ENCODE measurements around the gene ARGLU1. TPM values are rescaled to one million over a fixed set of nuclear protein-coding genes. Genes with fewer than 3 reads are reported as not detected.

The ARGLU1 gene
- total RNA-seq, 1 donor from 2014 or later: 150 TPM

DNA sequence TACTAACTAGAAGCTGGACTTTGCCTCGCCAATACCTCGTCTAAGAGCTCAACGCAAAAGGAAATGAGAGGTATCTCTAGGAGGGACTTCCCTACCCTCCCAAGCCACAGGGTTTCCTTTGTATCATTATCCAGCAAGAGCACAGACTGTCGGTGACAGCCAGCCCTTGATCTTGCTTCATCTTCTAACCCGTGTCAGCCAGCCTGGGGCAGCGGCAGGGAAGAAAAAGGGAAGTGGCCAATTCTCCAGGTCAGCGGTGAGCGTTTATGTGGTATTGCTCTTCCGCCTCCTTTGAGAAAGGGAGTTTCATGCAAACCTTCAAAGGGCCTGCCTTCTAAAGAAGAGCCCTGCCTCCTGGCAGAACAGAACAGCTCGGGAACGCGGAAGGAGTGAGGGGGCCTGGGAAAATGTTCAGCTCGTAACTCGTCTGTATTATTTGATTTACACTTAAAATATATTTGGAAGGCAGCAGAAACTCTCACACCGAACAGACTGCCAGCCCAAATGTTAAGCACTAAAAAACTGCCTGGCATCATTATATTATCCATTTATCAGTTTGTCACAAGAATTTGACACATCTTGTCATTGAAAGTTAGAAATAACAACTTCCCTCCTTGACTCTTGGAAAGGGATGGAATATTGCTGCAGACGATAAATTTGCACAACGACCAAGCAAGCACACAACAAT, 74.3 kb downstream of the ARGLU1 start:
- intact Hi-C loops (cut with DNase I): no loop called here
- no peak for DNase-seq (ENCODE audit: low spot score)
- peak; percentile 33 for ATAC-seq

DNA sequence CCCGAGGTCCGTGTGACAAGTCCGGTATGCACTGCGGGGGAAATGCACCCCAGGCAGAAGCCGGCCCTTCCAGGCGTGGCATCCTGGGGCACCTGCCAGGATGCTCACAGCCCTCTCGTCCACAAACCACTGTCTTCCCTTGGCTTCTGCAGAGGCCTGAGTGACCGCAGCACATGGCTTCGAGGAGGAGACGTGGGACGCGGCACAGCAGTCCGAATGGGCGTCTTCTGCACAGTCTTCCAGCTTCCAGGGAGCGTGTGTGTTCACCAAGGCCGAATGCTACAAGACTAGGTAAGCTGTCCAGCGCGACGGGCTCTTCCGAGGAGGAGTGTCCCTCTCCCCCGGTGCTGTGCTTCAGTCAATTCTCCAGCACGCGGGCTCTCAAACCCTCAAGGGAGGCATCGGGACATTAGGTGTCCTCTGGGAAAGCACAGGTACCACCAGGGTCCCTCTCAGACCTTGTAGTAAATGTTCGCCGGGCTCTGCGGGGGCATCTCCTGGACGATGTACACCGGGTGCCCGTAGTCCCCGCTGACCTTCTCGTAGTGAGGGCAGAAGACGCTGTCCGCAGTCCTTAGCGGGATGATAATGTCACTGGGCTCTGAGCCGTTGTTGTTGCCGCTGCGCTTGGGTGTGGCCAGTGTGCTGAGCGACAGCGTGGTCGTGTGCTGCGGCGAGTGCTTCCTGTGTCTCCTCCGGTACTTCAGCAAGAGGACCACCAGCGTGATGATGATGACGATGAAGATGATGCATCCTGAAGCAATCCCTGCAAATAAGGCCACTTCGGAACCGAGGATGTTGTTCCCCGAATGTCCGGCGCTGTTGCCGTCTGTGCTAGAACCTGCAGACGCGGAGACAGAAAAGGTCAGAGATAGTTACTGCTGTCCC, 75.1 kb downstream of the ARGLU1 start:
- intact Hi-C loops (cut with DNase I): no loop called here
- no peak for DNase-seq (ENCODE audit: low spot score)
- ATAC-seq: peak; percentile 21

DNA sequence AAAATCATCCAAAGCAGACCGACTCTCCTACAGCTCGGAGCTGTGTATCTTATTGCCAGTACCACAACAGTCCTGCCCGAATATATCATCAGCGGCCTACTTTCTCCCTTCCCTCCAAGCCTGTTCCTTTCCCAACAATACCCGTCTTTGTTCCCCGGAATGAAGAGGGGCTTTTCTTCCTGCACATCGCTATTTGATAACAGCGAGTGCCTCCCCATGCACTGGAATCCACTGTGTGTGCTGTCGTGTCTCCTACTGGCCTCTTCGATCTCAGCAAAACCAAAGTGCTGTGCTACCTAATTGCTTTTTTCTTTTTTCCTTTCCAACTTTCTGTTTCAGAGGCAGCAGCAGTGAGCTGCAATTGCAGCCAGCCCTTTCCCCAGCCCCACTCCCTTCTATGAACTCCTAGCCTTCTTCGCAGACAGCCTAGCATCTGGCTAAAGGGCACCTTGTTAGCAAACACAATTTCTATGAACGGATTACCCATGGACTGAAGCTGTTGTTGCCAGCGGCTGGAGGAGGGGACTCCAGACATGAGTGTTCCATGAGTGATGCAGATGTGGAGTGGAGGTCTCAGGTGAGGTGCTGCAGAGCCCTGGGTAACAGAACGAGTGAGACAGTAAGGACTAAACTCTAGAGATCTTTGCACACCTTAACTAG, 75.9 kb downstream of the ARGLU1 start:
- DNase-seq (ENCODE audit: low spot score) (no peak), ATAC-seq (peak; percentile 69)
- intact Hi-C loops (cut with DNase I): no loop called here

Other genes starting within 250 kb of the ARGLU1 start
- 37.0 TPM for gene EFNB2, start 32.5 kb downstream of the ARGLU1 start, total RNA-seq